ENCODE measurements around the gene WDR45B. TPM values are rescaled to one million over a fixed set of nuclear protein-coding genes. Genes with fewer than 3 reads are reported as not detected.

Gene WDR45B
- total and polyA plus RNA-seq, 9 donors = 43.0 to 99.3 (median 79.3) TPM

- no peaks in the 10 kb centered on the region for H3K36me3 ChIP-seq
- H3K4me3 ChIP-seq = no peak overlapping the region
- TF ChIP-seq EP300 (IDR thresholded peaks at IDR 0.05) (no peak), CTCF (IDR thresholded peaks at IDR 0.05) (no peak), POLR2A (IDR thresholded peaks at IDR 0.05) (no peak)
- no peaks in the 10 kb centered on the region for H3K9me3 ChIP-seq
- no peaks in the 10 kb centered on the region for H3K4me1 ChIP-seq (ENCODE audit: insufficient read depth)
- H3K27ac ChIP-seq = no peak overlapping the region
- no peak for DNase-seq
- 85 to 90% (median 86%) methylated on average over 18 of the region's 18 CpGs for WGBS, 3 donors
- intact Hi-C loops (cut with DNase I) = no loop called here
- H3K27me3 ChIP-seq = no peaks in the 10 kb centered on the region
Observed at GRCh38 chr17:82690786-82691489, 42.7 kb upstream of the WDR45B start.

- H3K4me1 ChIP-seq (ENCODE audit: insufficient read depth) = peaks cover 1% of the 10 kb centered on the region
- WGBS, 3 donors = 89 to 91% (median 90%) methylated on average over 8 of the region's 8 CpGs
Observed at GRCh38 chr17:82689077-82689476, 40.8 kb upstream of the WDR45B start.

GRCh38 chr17:82687871-82688270 is 39.6 kb upstream of the WDR45B start:
- Histone ChIP-seq H3K4me3 (no peak overlapping the region), H3K27me3 (no peaks in the 10 kb centered on the region), H3K27ac (no peak overlapping the region), H3K9me3 (no peaks in the 10 kb centered on the region), H3K36me3 (no peaks in the 10 kb centered on the region), H3K4me1 (ENCODE audit: insufficient read depth) (peaks cover 1% of the 10 kb centered on the region)
- no peak for TF ChIP-seq CTCF (IDR thresholded peaks at IDR 0.05)
- no peak for TF ChIP-seq EP300 (IDR thresholded peaks at IDR 0.05)
- TF ChIP-seq POLR2A (IDR thresholded peaks at IDR 0.05) = no peak
- 88 to 95% (median 93%) methylated on average over 9 of the region's 9 CpGs for WGBS, 3 donors
- intact Hi-C loops (cut with DNase I) = no loop called here
- no peak for DNase-seq

More at GRCh38 chr17:82689077-82689476, 40.8 kb upstream of the WDR45B start:
- no peak overlapping the region for H3K27ac ChIP-seq
- no peaks in the 10 kb centered on the region for H3K36me3 ChIP-seq
- H3K9me3 ChIP-seq = no peaks in the 10 kb centered on the region
- intact Hi-C loops (cut with DNase I) = no loop called here
- no peak for TF ChIP-seq EP300 (IDR thresholded peaks at IDR 0.05)
- TF ChIP-seq CTCF (IDR thresholded peaks at IDR 0.05) = no peak
- DNase-seq = no peak
- H3K4me3 ChIP-seq = no peak overlapping the region
- no peaks in the 10 kb centered on the region for H3K27me3 ChIP-seq

- Histone ChIP-seq H3K4me1 (ENCODE audit: insufficient read depth) (peaks cover 1% of the 10 kb centered on the region), H3K9me3 (no peaks in the 10 kb centered on the region), H3K27ac (no peak overlapping the region), H3K4me3 (no peak overlapping the region), H3K27me3 (no peaks in the 10 kb centered on the region), H3K36me3 (no peaks in the 10 kb centered on the region)
- TF ChIP-seq EP300 (IDR thresholded peaks at IDR 0.05) = no peak
- TF ChIP-seq CTCF (IDR thresholded peaks at IDR 0.05) = no peak
- TF ChIP-seq POLR2A (IDR thresholded peaks at IDR 0.05) = no peak
- no peak for DNase-seq
- WGBS, 3 donors = 76 to 90% (median 82%) methylated on average over 10 of the region's 10 CpGs
- intact Hi-C loops (cut with DNase I) = no loop called here
Observed at GRCh38 chr17:82687375-82687861, 39.2 kb upstream of the WDR45B start.

Data from ovary (tissue), 9 donors.